ENCODE measurements around the gene LGALS13.
"Not testable (repeated sequence)": the region's sequence is repeated elsewhere in the genome, so short reads cannot be mapped to it uniquely, and the experiment has no call there.

The LGALS13 gene

GRCh38 chr19:39617745-39618144 is 15.4 kb downstream of the LGALS13 start:
- no peak for DNase-seq (ENCODE audit: low spot score)

GRCh38 chr19:39623946-39624345 is 21.6 kb downstream of the LGALS13 start:
- no peak for DNase-seq (ENCODE audit: low spot score)

GRCh38 chr19:39627631-39628030 is 25.3 kb downstream of the LGALS13 start:
- DNase-seq (ENCODE audit: low spot score) = not testable (repeated sequence)

- DNase-seq (ENCODE audit: low spot score) = no peak
These were observed 28.9 kb downstream of the LGALS13 start for GRCh38 chr19:39631178-39631577.

- no peak for DNase-seq (ENCODE audit: low spot score)
These were observed 29.3 kb downstream of the LGALS13 start for GRCh38 chr19:39631626-39632025.

- DNase-seq (ENCODE audit: low spot score) = no peak
These were observed 35.6 kb downstream of the LGALS13 start for GRCh38 chr19:39637891-39638290.

GRCh38 chr19:39641773-39642172 is 39.4 kb downstream of the LGALS13 start:
- no peak for DNase-seq (ENCODE audit: low spot score)

GRCh38 chr19:39643591-39643990 is 41.3 kb downstream of the LGALS13 start:
- no peak for DNase-seq (ENCODE audit: low spot score)

GRCh38 chr19:39645800-39646411 is 43.6 kb downstream of the LGALS13 start:
- DNase-seq (ENCODE audit: low spot score) = no peak

- DNase-seq (ENCODE audit: low spot score) = no peak
These were observed 45.6 kb downstream of the LGALS13 start for GRCh38 chr19:39647918-39648317.

- DNase-seq (ENCODE audit: low spot score) = no peak
These were observed 53.3 kb downstream of the LGALS13 start, which contains the start of gene LGALS16 for GRCh38 chr19:39655613-39656012. TSS of gene LGALS16 (plus strand) at chr19:39655913. CDS start at chr19:39655962, 49 bp downstream.

All from hepatic stellate cell (primary cell).